Gastroesophageal sphincter (tissue), 4 donors: Measurements from ENCODE around the gene ST6GALNAC3. TPM values are rescaled to one million over a fixed set of nuclear protein-coding genes. Genes with fewer than 3 reads are reported as not detected.

Experiments
- ATAC-seq: fragments of 150-250 bp; one replicate; pipeline ENCODE4 v1.9.1; 2016; ENCODE audit warnings: mild to moderate bottlenecking, moderate library complexity
- H3K27ac ChIP-seq, 4 donors: fragments of 200-600 bp; sonication (generic) in 3 of 4; 1 replicate in 3 of 4; 2 replicates in 1 of 4; pipeline ENCODE4 v1.5.1; 2016 to 2019
- H3K27me3 ChIP-seq: fragments of 200-600 bp; sonication (generic); one replicate; pipeline ENCODE4 v1.5.1; 2019
- H3K36me3 ChIP-seq, 2 donors: fragments of 200-600 bp; sonication (generic); one replicate each; pipeline ENCODE4 v1.5.1; 2019; ENCODE audit warnings: control low read depth in 1 of 2
- H3K4me1 ChIP-seq, 3 donors: fragments of 200-600 bp; sonication (generic); 1 replicate in 2 of 3; 2 replicates in 1 of 3; pipeline ENCODE4 v1.5.1; 2016 to 2019; ENCODE audit warnings: control low read depth in 2 of 3
- H3K4me3 ChIP-seq, 2 donors: fragments of 200-600 bp; sonication (generic); one replicate each; pipeline ENCODE4 v1.5.1; 2019; ENCODE audit warnings: mild to moderate bottlenecking in 1 of 2, moderate library complexity in 1 of 2
- H3K9me3 ChIP-seq, 3 donors: fragments of 200-600 bp; sonication (generic); one replicate each; pipeline ENCODE4 v1.5.1; 2017 to 2019; ENCODE audit warnings: control low read depth in 2 of 3
- EP300 ChIP-seq: sonication (generic); formaldehyde crosslinking; IDR thresholded peaks from one replicate; pipeline ENCODE4 v1.6.1; 2017; ENCODE audit warnings: antibody characterized with exemption, mild to moderate bottlenecking
- POLR2A ChIP-seq, 2 donors: fragments of 450-650 bp; IDR thresholded peaks; one replicate each; pipeline ENCODE4 v1.6.1; 2017; ENCODE audit warnings: antibody characterized with exemption in 2 of 2, mild to moderate bottlenecking in 2 of 2, moderate library complexity in 1 of 2
- POLR2AphosphoS5 ChIP-seq: sonication (generic); formaldehyde crosslinking; IDR thresholded peaks from one replicate; pipeline ENCODE4 v1.6.1; 2017; ENCODE audit warnings: antibody characterized with exemption
- WGBS, 2 donors: methylation state at CpG; one replicate each; pipeline ENCODE4 v1.1.5; 2018; ENCODE audit warnings: low coverage in 1 of 2; 5-methylcytosine and 5-hydroxymethylcytosine counted together
- total RNA-seq, 4 donors: library from RNA; depleted of rRNA; stranded (reverse); fragments of >200 nt; gene quantifications; one replicate each; pipeline ENCODE4 v1.1.0, GENCODE V29; 2016
- TF ChIP-seq, protein P1 (sequence below), 4 experiments: fragments of 200-600 bp in 2 of 4; fragments of 450-650 bp in 2 of 4; sonication (generic) in 1 of 4; IDR thresholded peaks; one replicate each; pipeline ENCODE4 v1.5.1; 2017 to 2019; ENCODE audit warnings: antibody characterized with exemption in 4 of 4, mild to moderate bottlenecking in 2 of 4, moderate library complexity in 2 of 4

ST6GALNAC3 gene
- total RNA-seq, 4 donors from 2014 or later: 2.8 to 10.6 (median 3.3) TPM

GRCh38 chr1:76402128-76402527 lies 327.6 kb downstream of the ST6GALNAC3 start:
- Histone ChIP-seq H3K4me3 (no peak overlapping the region), H3K27me3 (no peaks in the 10 kb centered on the region), H3K9me3 (peaks cover 0 to 6% (median 0%) of the 10 kb centered on the region in 3 donors), H3K4me1 (no peaks in the 10 kb centered on the region), H3K36me3 (no peaks in the 10 kb centered on the region), H3K27ac (no peak overlapping the region)
- TF ChIP-seq POLR2A (IDR thresholded peaks at IDR 0.05) (no peak), POLR2AphosphoS5 (no peak), EP300 (no peak)
- TF ChIP-seq, protein P1, sequence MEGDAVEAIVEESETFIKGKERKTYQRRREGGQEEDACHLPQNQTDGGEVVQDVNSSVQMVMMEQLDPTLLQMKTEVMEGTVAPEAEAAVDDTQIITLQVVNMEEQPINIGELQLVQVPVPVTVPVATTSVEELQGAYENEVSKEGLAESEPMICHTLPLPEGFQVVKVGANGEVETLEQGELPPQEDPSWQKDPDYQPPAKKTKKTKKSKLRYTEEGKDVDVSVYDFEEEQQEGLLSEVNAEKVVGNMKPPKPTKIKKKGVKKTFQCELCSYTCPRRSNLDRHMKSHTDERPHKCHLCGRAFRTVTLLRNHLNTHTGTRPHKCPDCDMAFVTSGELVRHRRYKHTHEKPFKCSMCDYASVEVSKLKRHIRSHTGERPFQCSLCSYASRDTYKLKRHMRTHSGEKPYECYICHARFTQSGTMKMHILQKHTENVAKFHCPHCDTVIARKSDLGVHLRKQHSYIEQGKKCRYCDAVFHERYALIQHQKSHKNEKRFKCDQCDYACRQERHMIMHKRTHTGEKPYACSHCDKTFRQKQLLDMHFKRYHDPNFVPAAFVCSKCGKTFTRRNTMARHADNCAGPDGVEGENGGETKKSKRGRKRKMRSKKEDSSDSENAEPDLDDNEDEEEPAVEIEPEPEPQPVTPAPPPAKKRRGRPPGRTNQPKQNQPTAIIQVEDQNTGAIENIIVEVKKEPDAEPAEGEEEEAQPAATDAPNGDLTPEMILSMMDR (IDR thresholded peaks at IDR 0.05): no peak
- no peak for ATAC-seq
- WGBS, 2 donors: 44 to 78% methylated on average over 1 to 2 of the region's 2 CpGs

GRCh38 chr1:76408303-76408702 lies 333.8 kb downstream of the ST6GALNAC3 start:
- H3K27me3 ChIP-seq: no peaks in the 10 kb centered on the region
- 94 to 100% methylated on average over 2 of the region's 3 CpGs for WGBS, 2 donors
- no peak overlapping the region for H3K4me3 ChIP-seq
- ATAC-seq: no peak
- H3K36me3 ChIP-seq: no peaks in the 10 kb centered on the region
- no peaks in the 10 kb centered on the region for H3K4me1 ChIP-seq
- no peak overlapping the region for H3K27ac ChIP-seq
- no peak for TF ChIP-seq POLR2A (IDR thresholded peaks at IDR 0.05)
- no peak for TF ChIP-seq POLR2AphosphoS5
- TF ChIP-seq, protein P1 (IDR thresholded peaks at IDR 0.05): no peak
- no peak for TF ChIP-seq EP300
- no peaks in the 10 kb centered on the region for H3K9me3 ChIP-seq

- ATAC-seq: no peak
- 77 to 85% methylated on average over 2 of the region's 2 CpGs for WGBS, 2 donors
- TF ChIP-seq POLR2A (IDR thresholded peaks at IDR 0.05) (no peak), POLR2AphosphoS5 (no peak), EP300 (no peak)
- TF ChIP-seq, protein P1 (IDR thresholded peaks at IDR 0.05): no peak
These were observed 336.0 kb downstream of the ST6GALNAC3 start for GRCh38 chr1:76410499-76410898.

DNA sequence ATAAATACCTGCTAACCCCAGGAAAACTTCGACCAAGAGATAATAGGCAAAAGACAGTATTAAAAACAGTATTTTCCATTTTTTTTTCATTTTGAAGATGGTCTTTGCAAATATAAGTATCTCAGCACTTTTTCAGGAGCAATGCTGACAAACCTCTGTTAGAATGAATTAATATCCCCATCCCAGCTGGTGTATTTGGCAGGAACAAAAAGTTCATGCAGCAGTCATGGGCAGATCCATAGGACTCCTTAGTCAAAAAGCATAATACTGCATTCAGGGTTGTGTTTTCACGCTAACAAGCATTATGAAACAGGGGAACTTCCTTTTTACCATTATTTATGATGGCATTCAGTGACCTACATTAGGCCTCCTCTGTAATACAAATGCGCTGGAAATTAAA lies 344.0 kb downstream of the ST6GALNAC3 start:
- Histone ChIP-seq H3K27me3 (no peaks in the 10 kb centered on the region), H3K4me3 (no peak overlapping the region), H3K27ac (no peak overlapping the region), H3K36me3 (no peaks in the 10 kb centered on the region), H3K9me3 (no peaks in the 10 kb centered on the region), H3K4me1 (no peaks in the 10 kb centered on the region)
- ATAC-seq: no peak
- TF ChIP-seq EP300 (no peak), POLR2A (IDR thresholded peaks at IDR 0.05) (no peak), POLR2AphosphoS5 (no peak)
- TF ChIP-seq, protein P1 (IDR thresholded peaks at IDR 0.05): no peak
- WGBS, 2 donors: 83 to 90% methylated on average over 3 of the region's 3 CpGs

More at GRCh38 chr1:76410499-76410898, 336.0 kb downstream of the ST6GALNAC3 start:
- H3K27me3 ChIP-seq: no peaks in the 10 kb centered on the region
- no peaks in the 10 kb centered on the region for H3K9me3 ChIP-seq
- no peak overlapping the region for H3K4me3 ChIP-seq
- H3K4me1 ChIP-seq: no peaks in the 10 kb centered on the region
- no peak overlapping the region for H3K27ac ChIP-seq
- no peaks in the 10 kb centered on the region for H3K36me3 ChIP-seq

- ATAC-seq: no peak
- no peaks in the 10 kb centered on the region for H3K4me1 ChIP-seq
- no peak overlapping the region for H3K4me3 ChIP-seq
- H3K27ac ChIP-seq: no peak overlapping the region
- H3K27me3 ChIP-seq: no peaks in the 10 kb centered on the region
- TF ChIP-seq EP300: no peak
- H3K36me3 ChIP-seq: no peaks in the 10 kb centered on the region
- WGBS, 2 donors: 55 to 73% methylated on average over 2 of the region's 2 CpGs
- no peaks in the 10 kb centered on the region for H3K9me3 ChIP-seq
These were observed 345.1 kb downstream of the ST6GALNAC3 start for GRCh38 chr1:76419603-76420002.
